AG09319 (cell line): ENCODE results near the gene TUBB.

ENCODE experiments used
- DNase-seq: peaks from one replicate; pipeline ENCODE4 v3.0.0-alpha.2; 2010; ENCODE audit warnings: low read depth; ENCODE audit errors: extremely low read depth
- CTCF ChIP-seq: IDR thresholded peaks from 2 replicates; pipeline ENCODE4 v1.5.1; 2011; ENCODE audit warnings: low read depth, mild to moderate bottlenecking, inconsistent platforms, low read length, moderate library complexity

Gene TUBB

GRCh38 chr6:30705620-30706019 is 14.5 kb upstream of the TUBB start:
- no peak for TF ChIP-seq CTCF
- no peak for DNase-seq

DNA sequence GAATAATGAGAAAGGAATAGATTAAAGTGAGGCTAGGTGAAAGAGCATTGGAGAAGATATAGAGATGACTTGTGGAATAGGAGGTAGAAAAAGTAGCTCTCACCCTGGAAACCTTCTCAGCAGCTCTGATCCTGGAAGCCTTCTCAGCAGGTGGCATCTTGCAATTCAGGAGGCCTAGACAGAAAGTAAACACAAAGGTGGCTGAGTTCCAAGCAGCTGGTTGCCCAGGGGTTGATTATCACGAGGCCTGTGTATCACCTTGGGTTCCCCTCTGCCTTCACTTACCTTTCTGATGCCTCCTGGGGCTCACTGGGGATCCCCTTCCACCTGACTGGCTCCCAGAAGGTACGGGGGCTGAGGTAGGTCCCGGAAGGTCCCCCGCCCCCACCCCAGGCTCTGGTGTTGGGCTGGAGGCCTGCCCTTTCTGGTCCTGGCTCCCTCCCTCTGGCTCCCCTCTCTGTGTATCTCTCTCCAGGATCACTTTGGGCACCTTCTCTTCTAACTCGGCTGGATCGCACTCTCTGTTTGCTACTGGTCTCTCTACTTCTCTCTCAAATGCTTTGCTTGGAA is 12.8 kb upstream of the TUBB start:
- no peak for TF ChIP-seq CTCF
- no peak for DNase-seq

DNA sequence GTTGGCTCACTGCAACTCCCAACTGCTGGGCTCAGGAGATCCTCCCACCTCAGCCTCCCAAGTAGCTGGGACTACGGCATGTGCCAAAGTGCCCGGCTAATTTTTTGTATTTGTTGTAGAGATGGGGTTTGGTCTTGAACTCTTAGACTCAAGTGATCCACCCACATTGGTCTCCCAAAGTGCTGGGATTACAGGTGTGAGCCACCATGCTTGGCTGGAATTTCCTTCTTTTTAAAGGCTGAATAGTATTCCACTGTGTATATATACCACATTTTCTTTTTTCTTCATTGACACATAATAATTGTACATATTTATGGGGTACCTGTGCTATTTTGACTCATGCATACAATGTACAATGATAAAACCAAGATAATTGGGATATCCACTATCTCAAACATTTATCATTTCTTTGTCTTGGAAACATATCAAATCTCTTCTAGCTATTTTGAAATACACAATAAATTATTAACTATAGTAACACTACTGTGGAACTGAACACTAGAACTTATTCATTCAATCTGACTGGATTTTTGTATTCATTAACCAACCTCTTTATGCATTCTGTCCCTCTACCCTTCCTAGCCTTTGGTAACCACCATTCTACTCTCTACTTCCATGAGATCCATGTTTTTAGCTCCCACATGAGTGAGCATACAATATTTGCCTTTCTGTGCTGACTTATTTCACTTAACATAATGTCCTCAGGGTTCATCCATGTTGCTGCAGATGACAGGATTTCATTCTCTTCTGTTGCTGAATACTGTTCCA is 10.9 kb upstream of the TUBB start:
- no peak for TF ChIP-seq CTCF
- DNase-seq, result no peak

DNA sequence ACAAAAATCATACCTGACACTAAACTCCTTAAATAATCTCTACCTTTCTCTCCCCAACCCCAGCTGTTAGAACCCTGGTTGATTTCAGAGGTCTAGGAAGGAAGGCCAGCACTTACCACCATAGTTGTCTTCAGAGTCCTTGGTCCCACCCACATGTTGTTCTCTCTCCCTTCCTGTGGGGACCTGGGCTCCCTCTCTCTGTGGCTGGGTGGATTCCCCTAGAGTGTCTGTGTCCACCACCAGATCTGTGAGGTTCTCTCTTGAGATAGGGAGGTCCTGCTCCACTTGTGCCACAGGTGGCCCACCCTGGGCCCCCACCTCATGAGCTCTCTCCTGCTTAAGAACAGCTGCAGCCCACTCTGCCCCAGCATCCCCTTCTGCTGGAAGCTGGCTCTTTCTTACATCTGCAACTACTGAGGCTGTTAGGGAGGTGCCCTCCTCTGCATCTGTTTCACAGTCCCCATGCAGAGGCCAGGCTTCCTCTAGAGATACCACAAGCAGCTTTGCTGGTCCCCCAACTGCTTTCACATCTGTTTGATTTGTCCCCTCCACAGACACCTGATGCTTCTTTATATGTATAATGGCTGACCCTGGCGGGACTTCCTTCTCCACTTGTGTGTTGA is 8.3 kb upstream of the TUBB start:
- TF ChIP-seq CTCF, result no peak
- no peak for DNase-seq

DNA sequence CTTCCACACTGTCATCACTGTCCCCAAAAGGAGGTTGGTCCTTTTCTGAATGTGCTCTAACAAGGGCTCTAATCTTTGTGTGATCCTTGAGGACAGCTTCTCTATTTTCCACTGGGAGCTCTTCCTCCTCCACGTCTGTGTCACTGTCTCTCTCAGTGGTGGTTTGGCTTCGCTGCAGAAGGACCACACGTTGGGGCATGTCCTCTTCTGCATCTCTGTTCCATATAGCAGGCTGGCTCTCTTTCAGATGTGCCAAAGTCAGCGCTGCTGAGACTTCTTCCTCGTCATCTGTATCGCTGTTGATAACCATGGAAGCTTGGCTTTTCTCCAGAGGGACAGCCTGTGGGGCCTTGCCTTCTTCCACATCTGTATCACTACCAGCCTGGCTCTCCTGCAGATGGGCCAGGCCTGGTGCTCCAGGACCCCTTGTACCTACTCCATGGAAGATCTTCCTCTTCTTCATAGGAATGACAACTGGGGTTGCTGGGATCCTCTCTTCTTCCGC is 7.7 kb upstream of the TUBB start:
- no peak for TF ChIP-seq CTCF
- DNase-seq, result no peak

DNA sequence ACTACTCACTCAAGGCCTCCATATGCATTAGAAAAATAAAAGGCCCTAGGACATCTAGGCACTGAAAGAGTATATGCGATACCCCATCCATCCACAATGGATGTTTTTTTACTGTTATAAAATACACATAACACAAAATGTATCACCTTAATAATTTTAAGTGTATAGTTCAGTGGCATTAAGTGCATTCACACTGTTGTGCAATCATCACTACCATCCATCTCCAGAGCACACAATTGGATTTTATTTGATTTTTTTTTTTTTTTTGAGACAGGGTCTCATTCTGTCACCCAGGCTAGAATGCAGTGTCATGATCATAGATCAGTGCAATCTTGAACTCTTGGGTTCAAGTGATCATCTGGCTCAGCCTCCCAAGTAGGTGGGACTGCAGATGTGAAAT is 5.9 kb upstream of the TUBB start:
- TF ChIP-seq CTCF, result no peak
- DNase-seq, result no peak

- no peak for TF ChIP-seq CTCF
These were observed 3.3 kb upstream of the TUBB start for GRCh38 chr6:30716879-30717128.

More at GRCh38 chr6:30716879-30717128, 3.3 kb upstream of the TUBB start:
- DNase-seq, result no peak
